ENCODE data around the gene LHCGR.
"Not testable (repeated sequence)": the region's sequence is repeated elsewhere in the genome, so short reads cannot be mapped to it uniquely, and the experiment has no call there.

Gene LHCGR

GRCh38 chr2:48747319-48747718 lies 8.2 kb downstream of the LHCGR start:
- DNase-seq (ENCODE audit: low read depth): no peak

- DNase-seq (ENCODE audit: low read depth): not testable (repeated sequence)
Observed at GRCh38 chr2:48739236-48739635, 16.3 kb downstream of the LHCGR start.

GRCh38 chr2:48738806-48739205 lies 16.7 kb downstream of the LHCGR start:
- DNase-seq (ENCODE audit: low read depth): no peak

GRCh38 chr2:48736251-48736650 lies 19.3 kb downstream of the LHCGR start:
- no peak for DNase-seq (ENCODE audit: low read depth)

GRCh38 chr2:48734576-48735303 lies 20.8 kb downstream of the LHCGR start:
- DNase-seq (ENCODE audit: low read depth): no peak

GRCh38 chr2:48733067-48733503 lies 22.4 kb downstream of the LHCGR start:
- no peak for DNase-seq (ENCODE audit: low read depth)

GRCh38 chr2:48728840-48729239 lies 26.7 kb downstream of the LHCGR start:
- DNase-seq (ENCODE audit: low read depth): no peak

GRCh38 chr2:48728295-48728694 lies 27.2 kb downstream of the LHCGR start:
- DNase-seq (ENCODE audit: low read depth): no peak

- DNase-seq (ENCODE audit: low read depth): no peak
Observed at GRCh38 chr2:48727560-48727959, 28.0 kb downstream of the LHCGR start.

- DNase-seq (ENCODE audit: low read depth): no peak
Observed at GRCh38 chr2:48725696-48726494, 29.6 kb downstream of the LHCGR start.

- no peak for DNase-seq (ENCODE audit: low read depth)
Observed at GRCh38 chr2:48724278-48724677, 31.2 kb downstream of the LHCGR start.

- DNase-seq (ENCODE audit: low read depth): no peak
Observed at GRCh38 chr2:48723129-48723528, 32.4 kb downstream of the LHCGR start.

GRCh38 chr2:48722391-48722790 lies 33.1 kb downstream of the LHCGR start:
- DNase-seq (ENCODE audit: low read depth): no peak

GRCh38 chr2:48721158-48721557 lies 34.4 kb downstream of the LHCGR start:
- no peak for DNase-seq (ENCODE audit: low read depth)

GRCh38 chr2:48719480-48720177 lies 35.9 kb downstream of the LHCGR start:
- DNase-seq (ENCODE audit: low read depth): no peak

GRCh38 chr2:48717846-48718245 lies 37.7 kb downstream of the LHCGR start:
- no peak for DNase-seq (ENCODE audit: low read depth)

- no peak for DNase-seq (ENCODE audit: low read depth)
Observed at GRCh38 chr2:48715956-48716355, 39.6 kb downstream of the LHCGR start.

GRCh38 chr2:48715042-48715899 lies 40.3 kb downstream of the LHCGR start:
- no peak for DNase-seq (ENCODE audit: low read depth)

GRCh38 chr2:48714245-48714644 lies 41.3 kb downstream of the LHCGR start:
- DNase-seq (ENCODE audit: low read depth): no peak

- DNase-seq (ENCODE audit: low read depth): no peak
Observed at GRCh38 chr2:48713647-48714046, 41.9 kb downstream of the LHCGR start.

- DNase-seq (ENCODE audit: low read depth): no peak
Observed at GRCh38 chr2:48712151-48712550, 43.4 kb downstream of the LHCGR start.

- DNase-seq (ENCODE audit: low read depth): no peak
Observed at GRCh38 chr2:48711343-48711742, 44.2 kb downstream of the LHCGR start.

Measured in activated gamma-delta T cell treated with anti-CD3 and anti-CD28 coated beads, Interleukin-2, amount 50 U/mL, for 16 hours (primary cell).